OCI-LY3 (cell line): Measurements from ENCODE around the gene PRRT4.

Source experiments
- EZH2phosphoT487 ChIP-seq: fragments of 200-600 bp; shearing (Covaris generic); IDR thresholded peaks from 2 replicates; pipeline ENCODE4 v1.6.1; 2018; ENCODE audit warnings: antibody characterized with exemption, mixed run types, low read depth
- TF ChIP-seq, protein P1 (sequence below): fragments of 200-600, 300-600 bp; sonication (generic); IDR thresholded peaks from 2 replicates; pipeline ENCODE4 v1.5.1; 2014; ENCODE audit warnings: antibody characterized with exemption, low read length, low read depth

DNA sequence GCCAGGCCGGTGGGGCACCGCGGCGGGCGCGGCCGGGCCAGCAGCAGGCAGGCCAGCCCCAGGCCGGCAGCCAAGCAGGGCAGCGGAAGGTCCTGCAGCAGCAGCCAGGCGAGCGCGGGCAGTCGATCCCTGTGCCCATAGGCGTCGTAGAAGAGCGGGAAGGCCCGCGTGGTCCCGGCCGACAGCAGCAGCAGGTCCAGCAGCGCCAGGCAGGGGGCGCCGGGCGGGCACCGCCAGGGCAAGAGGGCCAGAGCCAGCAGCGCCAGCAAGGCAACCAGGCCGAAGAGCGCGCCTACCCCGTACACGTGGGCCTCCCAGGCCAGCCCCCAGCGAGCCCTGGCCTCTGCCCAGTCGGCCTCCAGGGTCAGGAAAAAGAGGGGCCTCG lies 9.3 kb downstream of the PRRT4 start:
- TF ChIP-seq, protein P1, sequence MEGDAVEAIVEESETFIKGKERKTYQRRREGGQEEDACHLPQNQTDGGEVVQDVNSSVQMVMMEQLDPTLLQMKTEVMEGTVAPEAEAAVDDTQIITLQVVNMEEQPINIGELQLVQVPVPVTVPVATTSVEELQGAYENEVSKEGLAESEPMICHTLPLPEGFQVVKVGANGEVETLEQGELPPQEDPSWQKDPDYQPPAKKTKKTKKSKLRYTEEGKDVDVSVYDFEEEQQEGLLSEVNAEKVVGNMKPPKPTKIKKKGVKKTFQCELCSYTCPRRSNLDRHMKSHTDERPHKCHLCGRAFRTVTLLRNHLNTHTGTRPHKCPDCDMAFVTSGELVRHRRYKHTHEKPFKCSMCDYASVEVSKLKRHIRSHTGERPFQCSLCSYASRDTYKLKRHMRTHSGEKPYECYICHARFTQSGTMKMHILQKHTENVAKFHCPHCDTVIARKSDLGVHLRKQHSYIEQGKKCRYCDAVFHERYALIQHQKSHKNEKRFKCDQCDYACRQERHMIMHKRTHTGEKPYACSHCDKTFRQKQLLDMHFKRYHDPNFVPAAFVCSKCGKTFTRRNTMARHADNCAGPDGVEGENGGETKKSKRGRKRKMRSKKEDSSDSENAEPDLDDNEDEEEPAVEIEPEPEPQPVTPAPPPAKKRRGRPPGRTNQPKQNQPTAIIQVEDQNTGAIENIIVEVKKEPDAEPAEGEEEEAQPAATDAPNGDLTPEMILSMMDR, result no peak
- no peak for TF ChIP-seq EZH2phosphoT487
